WTC11 (cell line): ENCODE data around the gene PLAC8. TPM values are rescaled to one million over a fixed set of nuclear protein-coding genes. Genes with fewer than 3 reads are reported as not detected.

Experiments used
- ATAC-seq: fragments of 200-7000 bp; cut with Tn5 transposase; 2 replicates; pipeline ENCODE4 v1.10.0; 2021; ENCODE audit warnings: mild to moderate bottlenecking, moderate library complexity
- CTCF ChIA-PET: fragments of 300-600 bp; sonication (Branson Sonifier 250); formaldehyde crosslinking; loops from one replicate; lab custom pipeline; 2021; ENCODE audit warnings: antibody characterized with exemption; lab: Charles Lee
- POLR2A ChIA-PET: fragments of 350-600 bp; sonication (Branson Sonifier 250); formaldehyde crosslinking; loops from one replicate; lab custom pipeline; 2021; ENCODE audit warnings: antibody characterized with exemption; lab: Charles Lee
- DNase-seq: peaks from one replicate; pipeline ENCODE4 v3.0.0; 2021; ENCODE audit warnings: low spot score
- H3K27ac Mint-ChIP-seq: 2 replicates; pipeline ENCODE4 v1.8.0; 2021; ENCODE audit warnings: mixed read lengths
- H3K27me3 Mint-ChIP-seq: 2 replicates; pipeline ENCODE4 v1.8.0; 2021; ENCODE audit warnings: low read depth, mild to moderate bottlenecking, moderate library complexity, mixed read lengths
- H3K36me3 Mint-ChIP-seq: 2 replicates; pipeline ENCODE4 v1.8.0; 2021; ENCODE audit warnings: mixed read lengths
- H3K4me1 Mint-ChIP-seq: 2 replicates; pipeline ENCODE4 v1.8.0; 2022; ENCODE audit warnings: mixed read lengths
- H3K4me3 Mint-ChIP-seq: 2 replicates; pipeline ENCODE4 v1.8.0; 2021; ENCODE audit warnings: mild to moderate bottlenecking, moderate library complexity, mixed read lengths
- H3K9me3 Mint-ChIP-seq: 2 replicates; pipeline ENCODE4 v1.8.0; 2021; ENCODE audit warnings: mixed read lengths
- CREB1 ChIP-seq: sonication (generic); formaldehyde crosslinking; IDR thresholded peaks from 2 replicates; pipeline ENCODE4 v1.8.0; 2023; ENCODE audit warnings: mild to moderate bottlenecking, missing genetic modification reagents
- FOXK1 ChIP-seq: sonication (generic); formaldehyde crosslinking; IDR thresholded peaks from 2 replicates; pipeline ENCODE4 v1.8.0; 2022; ENCODE audit warnings: mild to moderate bottlenecking, moderate library complexity, missing genetic modification reagents
- IRF2 ChIP-seq: sonication (generic); formaldehyde crosslinking; IDR thresholded peaks from 2 replicates; pipeline ENCODE4 v1.8.0; 2022; ENCODE audit warnings: low read depth, missing genetic modification reagents, borderline replicate concordance
- JUN ChIP-seq: sonication (generic); formaldehyde crosslinking; IDR thresholded peaks from 2 replicates; pipeline ENCODE4 v1.8.0; 2023; ENCODE audit warnings: mild to moderate bottlenecking, missing genetic modification reagents
- NFYB ChIP-seq: sonication (generic); formaldehyde crosslinking; conservative IDR thresholded peaks from 2 replicates; pipeline ENCODE4 v1.8.0; 2022; ENCODE audit warnings: low read depth, missing genetic modification reagents
- TP53 ChIP-seq: sonication (generic); formaldehyde crosslinking; IDR thresholded peaks from 2 replicates; pipeline ENCODE4 v1.8.1; 2023; ENCODE audit warnings: mild to moderate bottlenecking, missing genetic modification reagents
- ZNF121 ChIP-seq: sonication (generic); formaldehyde crosslinking; IDR thresholded peaks from 2 replicates; pipeline ENCODE4 v1.8.0; 2023; ENCODE audit warnings: missing genetic modification reagents
- ZNF396 ChIP-seq: fragments of 250-450 bp; sonication (Bioruptor Pico); IDR thresholded peaks from 2 replicates; pipeline ENCODE4 v1.8.0; 2021; ENCODE audit warnings: mild to moderate bottlenecking, moderate library complexity, borderline replicate concordance
- ZNF416 ChIP-seq: fragments of 250-450 bp; sonication (Bioruptor Pico); IDR thresholded peaks from 2 replicates; pipeline ENCODE4 v1.9.0; 2021; ENCODE audit warnings: mild to moderate bottlenecking, inconsistent platforms
- total RNA-seq: library from RNA; stranded (reverse); gene quantifications from 3 replicates; pipeline ENCODE4 v1.2.3, GENCODE V29; 2021
- TF ChIP-seq, protein P1 (sequence below): sonication (generic); formaldehyde crosslinking; IDR thresholded peaks from 2 replicates; pipeline ENCODE4 v1.8.1; 2023; ENCODE audit warnings: mild to moderate bottlenecking, moderate library complexity, missing genetic modification reagents
- TF ChIP-seq, protein P2 (sequence below): sonication (generic); formaldehyde crosslinking; IDR thresholded peaks from 2 replicates; pipeline ENCODE4 v1.8.0; 2023; ENCODE audit warnings: missing genetic modification reagents
- TF ChIP-seq, protein P3 (sequence below): sonication (generic); formaldehyde crosslinking; IDR thresholded peaks from 2 replicates; pipeline ENCODE4 v1.8.0; 2022; ENCODE audit warnings: mild to moderate bottlenecking, missing genetic modification reagents
- TF ChIP-seq, protein P4 (sequence below): fragments of 250-450 bp; sonication (Bioruptor Pico); IDR thresholded peaks from 2 replicates; pipeline ENCODE4 v1.9.0; 2021; ENCODE audit warnings: moderate library complexity, mild to moderate bottlenecking, inconsistent platforms, borderline replicate concordance
- TF ChIP-seq, protein P5 (sequence below): fragments of 250-450 bp; sonication (Bioruptor Pico); IDR thresholded peaks from 2 replicates; pipeline ENCODE4 v1.9.0; 2021; ENCODE audit warnings: mild to moderate bottlenecking
- TF ChIP-seq, protein P6 (sequence below): sonication (generic); formaldehyde crosslinking; IDR thresholded peaks from 2 replicates; pipeline ENCODE4 v1.8.0; 2023; ENCODE audit warnings: mild to moderate bottlenecking, missing genetic modification reagents
- TF ChIP-seq, protein P7 (sequence below): fragments of 250-450 bp; sonication (Bioruptor Pico); IDR thresholded peaks from 2 replicates; pipeline ENCODE4 v1.9.0; 2021; ENCODE audit warnings: mild to moderate bottlenecking, borderline replicate concordance

Gene PLAC8
- total RNA-seq, 1 experiment from 2014 or later = 1.6 TPM

DNA sequence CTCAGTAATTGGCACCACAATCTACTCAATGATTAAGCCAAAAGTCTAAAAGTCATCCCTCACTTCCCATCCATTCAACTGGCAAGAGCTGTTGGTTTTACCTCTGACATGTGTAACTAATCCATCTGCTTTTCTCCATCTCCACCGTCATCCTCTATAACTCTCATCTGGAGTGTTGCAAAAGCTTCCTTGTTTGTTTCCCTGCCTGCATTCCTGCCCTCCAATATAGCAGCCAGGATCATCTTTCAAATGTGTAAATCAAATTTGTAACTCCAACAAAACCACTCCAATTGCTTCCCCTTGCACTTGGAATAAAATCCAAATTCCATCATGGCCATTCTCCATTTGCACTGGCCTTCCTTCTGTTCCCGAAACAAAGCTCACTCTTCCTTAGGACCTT, 4.3 kb upstream of the PLAC8 start (continued):
- TF ChIP-seq, protein P1, sequence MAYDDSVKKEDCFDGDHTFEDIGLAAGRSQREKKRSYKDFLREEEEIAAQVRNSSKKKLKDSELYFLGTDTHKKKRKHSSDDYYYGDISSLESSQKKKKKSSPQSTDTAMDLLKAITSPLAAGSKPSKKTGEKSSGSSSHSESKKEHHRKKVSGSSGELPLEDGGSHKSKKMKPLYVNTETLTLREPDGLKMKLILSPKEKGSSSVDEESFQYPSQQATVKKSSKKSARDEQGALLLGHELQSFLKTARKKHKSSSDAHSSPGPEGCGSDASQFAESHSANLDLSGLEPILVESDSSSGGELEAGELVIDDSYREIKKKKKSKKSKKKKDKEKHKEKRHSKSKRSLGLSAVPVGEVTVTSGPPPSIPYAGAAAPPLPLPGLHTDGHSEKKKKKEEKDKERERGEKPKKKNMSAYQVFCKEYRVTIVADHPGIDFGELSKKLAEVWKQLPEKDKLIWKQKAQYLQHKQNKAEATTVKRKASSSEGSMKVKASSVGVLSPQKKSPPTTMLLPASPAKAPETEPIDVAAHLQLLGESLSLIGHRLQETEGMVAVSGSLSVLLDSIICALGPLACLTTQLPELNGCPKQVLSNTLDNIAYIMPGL = no peak
- TF ChIP-seq NFYB (CRISPR knock-in tag) (no peak), JUN (CRISPR knock-in tag) (no peak), IRF2 (no peak)
- TF ChIP-seq, protein P2, sequence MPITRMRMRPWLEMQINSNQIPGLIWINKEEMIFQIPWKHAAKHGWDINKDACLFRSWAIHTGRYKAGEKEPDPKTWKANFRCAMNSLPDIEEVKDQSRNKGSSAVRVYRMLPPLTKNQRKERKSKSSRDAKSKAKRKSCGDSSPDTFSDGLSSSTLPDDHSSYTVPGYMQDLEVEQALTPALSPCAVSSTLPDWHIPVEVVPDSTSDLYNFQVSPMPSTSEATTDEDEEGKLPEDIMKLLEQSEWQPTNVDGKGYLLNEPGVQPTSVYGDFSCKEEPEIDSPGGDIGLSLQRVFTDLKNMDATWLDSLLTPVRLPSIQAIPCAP = no peak
- TF ChIP-seq, protein P3, sequence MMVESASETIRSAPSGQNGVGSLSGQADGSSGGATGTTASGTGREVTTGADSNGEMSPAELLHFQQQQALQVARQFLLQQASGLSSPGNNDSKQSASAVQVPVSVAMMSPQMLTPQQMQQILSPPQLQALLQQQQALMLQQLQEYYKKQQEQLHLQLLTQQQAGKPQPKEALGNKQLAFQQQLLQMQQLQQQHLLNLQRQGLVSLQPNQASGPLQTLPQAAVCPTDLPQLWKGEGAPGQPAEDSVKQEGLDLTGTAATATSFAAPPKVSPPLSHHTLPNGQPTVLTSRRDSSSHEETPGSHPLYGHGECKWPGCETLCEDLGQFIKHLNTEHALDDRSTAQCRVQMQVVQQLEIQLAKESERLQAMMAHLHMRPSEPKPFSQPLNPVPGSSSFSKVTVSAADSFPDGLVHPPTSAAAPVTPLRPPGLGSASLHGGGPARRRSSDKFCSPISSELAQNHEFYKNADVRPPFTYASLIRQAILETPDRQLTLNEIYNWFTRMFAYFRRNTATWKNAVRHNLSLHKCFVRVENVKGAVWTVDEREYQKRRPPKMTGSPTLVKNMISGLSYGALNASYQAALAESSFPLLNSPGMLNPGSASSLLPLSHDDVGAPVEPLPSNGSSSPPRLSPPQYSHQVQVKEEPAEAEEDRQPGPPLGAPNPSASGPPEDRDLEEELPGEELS (CRISPR knock-in tag) = no peak

DNA sequence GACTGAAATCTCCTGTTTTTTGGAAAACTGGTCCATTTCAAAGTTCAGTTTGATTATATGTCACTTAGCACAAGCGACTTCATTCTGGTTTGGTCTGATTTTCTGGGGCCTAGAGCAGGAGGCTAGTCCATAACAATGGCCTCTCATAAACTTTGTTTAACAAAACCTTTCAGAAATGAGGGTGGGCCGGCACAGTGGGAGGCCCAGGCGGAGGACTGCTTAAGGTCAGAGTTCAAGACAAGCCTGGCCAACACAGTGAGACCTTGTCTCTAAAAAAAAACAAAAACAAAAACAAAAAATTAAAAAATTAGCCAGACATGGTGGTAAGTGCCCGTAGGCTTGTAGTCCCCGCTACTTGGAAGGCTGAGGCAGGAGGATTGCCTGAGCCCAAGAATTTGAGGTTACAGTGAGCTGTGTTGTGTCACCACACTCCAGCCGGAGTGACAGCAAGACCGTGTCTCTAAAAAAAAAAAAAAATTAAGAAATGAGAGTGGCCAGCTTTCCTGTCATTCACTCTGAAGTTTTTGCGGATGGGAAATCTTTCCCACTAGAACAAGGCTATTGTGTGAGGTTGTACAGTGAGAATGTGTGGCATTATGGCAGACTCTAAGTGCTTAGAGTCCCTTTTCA, 1.2 kb upstream of the PLAC8 start:
- no peak overlapping the region for H3K4me3 Mint-ChIP-seq
- H3K27me3 Mint-ChIP-seq = no peaks in the 10 kb centered on the region
- DNase-seq (peak; percentile 38), ATAC-seq (peak; percentile 65)
- no peaks in the 10 kb centered on the region for H3K9me3 Mint-ChIP-seq
- no peaks in the 10 kb centered on the region for H3K36me3 Mint-ChIP-seq
- peak overlapping the region; percentile 46; the same call in 1 of the 2 replicates for H3K27ac Mint-ChIP-seq
- peaks cover 37% of the 10 kb centered on the region for H3K4me1 Mint-ChIP-seq
- ChIA-PET POLR2A (no interaction called here), CTCF (no interaction called here)
- TF ChIP-seq, protein P4, sequence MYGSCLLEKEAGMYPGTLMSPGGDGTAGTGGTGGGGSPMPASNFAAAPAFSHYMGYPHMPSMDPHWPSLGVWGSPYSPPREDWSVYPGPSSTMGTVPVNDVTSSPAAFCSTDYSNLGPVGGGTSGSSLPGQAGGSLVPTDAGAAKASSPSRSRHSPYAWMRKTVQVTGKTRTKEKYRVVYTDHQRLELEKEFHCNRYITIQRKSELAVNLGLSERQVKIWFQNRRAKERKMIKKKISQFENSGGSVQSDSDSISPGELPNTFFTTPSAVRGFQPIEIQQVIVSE = no peak
- 0 out of 2 replicates have a peak, but pooled peaks have one; percentile 58 for TF ChIP-seq ZNF121 (CRISPR knock-in tag)

DNA sequence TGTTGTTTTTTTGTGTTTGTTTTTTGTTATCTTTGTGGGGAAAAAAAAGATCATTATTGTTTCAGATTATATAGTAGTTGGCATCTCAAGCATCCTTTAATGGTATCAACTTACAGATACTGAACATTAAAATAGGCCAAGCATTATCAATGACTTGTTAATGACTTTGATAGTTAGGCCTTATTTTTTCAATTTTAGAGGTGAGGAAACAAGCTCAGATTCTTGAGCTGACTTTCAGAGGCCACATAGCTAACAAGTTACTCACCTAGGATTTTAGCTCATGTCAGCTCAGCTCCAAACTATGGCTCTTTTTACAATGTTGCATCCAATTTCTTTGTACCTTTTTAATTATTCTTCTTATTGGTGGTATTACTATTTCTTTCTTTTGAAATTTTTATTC, 471 bp upstream of the PLAC8 start:
- no peaks in the 10 kb centered on the region for H3K27me3 Mint-ChIP-seq
- ChIA-PET CTCF (interaction anchor here (1.4 to 2.1 kb wide), 2 partner anchors 14 to 41 kb away, joined by 3 to 5 read pairs; no protein-coding TSS in a partner anchor), POLR2A (interaction anchor here (0.6 kb wide), 1 partner anchor 72 kb away, joined by 6 read pairs; no protein-coding TSS in a partner anchor)
- TF ChIP-seq, protein P2 = no peak
- no peak for TF ChIP-seq ZNF396
- no peak for TF ChIP-seq JUN (CRISPR knock-in tag)
- TF ChIP-seq CREB1 (CRISPR knock-in tag) = no peak
- TF ChIP-seq, protein P5, sequence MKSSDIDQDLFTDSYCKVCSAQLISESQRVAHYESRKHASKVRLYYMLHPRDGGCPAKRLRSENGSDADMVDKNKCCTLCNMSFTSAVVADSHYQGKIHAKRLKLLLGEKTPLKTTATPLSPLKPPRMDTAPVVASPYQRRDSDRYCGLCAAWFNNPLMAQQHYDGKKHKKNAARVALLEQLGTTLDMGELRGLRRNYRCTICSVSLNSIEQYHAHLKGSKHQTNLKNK (CRISPR knock-in tag) = no peak
- no peak for TF ChIP-seq FOXK1 (CRISPR knock-in tag)
- TF ChIP-seq, protein P6, sequence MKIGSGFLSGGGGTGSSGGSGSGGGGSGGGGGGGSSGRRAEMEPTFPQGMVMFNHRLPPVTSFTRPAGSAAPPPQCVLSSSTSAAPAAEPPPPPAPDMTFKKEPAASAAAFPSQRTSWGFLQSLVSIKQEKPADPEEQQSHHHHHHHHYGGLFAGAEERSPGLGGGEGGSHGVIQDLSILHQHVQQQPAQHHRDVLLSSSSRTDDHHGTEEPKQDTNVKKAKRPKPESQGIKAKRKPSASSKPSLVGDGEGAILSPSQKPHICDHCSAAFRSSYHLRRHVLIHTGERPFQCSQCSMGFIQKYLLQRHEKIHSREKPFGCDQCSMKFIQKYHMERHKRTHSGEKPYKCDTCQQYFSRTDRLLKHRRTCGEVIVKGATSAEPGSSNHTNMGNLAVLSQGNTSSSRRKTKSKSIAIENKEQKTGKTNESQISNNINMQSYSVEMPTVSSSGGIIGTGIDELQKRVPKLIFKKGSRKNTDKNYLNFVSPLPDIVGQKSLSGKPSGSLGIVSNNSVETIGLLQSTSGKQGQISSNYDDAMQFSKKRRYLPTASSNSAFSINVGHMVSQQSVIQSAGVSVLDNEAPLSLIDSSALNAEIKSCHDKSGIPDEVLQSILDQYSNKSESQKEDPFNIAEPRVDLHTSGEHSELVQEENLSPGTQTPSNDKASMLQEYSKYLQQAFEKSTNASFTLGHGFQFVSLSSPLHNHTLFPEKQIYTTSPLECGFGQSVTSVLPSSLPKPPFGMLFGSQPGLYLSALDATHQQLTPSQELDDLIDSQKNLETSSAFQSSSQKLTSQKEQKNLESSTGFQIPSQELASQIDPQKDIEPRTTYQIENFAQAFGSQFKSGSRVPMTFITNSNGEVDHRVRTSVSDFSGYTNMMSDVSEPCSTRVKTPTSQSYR = no peak
- TF ChIP-seq ZNF416 = no peak
- TF ChIP-seq TP53 (CRISPR knock-in tag) = no peak
- TF ChIP-seq, protein P7, sequence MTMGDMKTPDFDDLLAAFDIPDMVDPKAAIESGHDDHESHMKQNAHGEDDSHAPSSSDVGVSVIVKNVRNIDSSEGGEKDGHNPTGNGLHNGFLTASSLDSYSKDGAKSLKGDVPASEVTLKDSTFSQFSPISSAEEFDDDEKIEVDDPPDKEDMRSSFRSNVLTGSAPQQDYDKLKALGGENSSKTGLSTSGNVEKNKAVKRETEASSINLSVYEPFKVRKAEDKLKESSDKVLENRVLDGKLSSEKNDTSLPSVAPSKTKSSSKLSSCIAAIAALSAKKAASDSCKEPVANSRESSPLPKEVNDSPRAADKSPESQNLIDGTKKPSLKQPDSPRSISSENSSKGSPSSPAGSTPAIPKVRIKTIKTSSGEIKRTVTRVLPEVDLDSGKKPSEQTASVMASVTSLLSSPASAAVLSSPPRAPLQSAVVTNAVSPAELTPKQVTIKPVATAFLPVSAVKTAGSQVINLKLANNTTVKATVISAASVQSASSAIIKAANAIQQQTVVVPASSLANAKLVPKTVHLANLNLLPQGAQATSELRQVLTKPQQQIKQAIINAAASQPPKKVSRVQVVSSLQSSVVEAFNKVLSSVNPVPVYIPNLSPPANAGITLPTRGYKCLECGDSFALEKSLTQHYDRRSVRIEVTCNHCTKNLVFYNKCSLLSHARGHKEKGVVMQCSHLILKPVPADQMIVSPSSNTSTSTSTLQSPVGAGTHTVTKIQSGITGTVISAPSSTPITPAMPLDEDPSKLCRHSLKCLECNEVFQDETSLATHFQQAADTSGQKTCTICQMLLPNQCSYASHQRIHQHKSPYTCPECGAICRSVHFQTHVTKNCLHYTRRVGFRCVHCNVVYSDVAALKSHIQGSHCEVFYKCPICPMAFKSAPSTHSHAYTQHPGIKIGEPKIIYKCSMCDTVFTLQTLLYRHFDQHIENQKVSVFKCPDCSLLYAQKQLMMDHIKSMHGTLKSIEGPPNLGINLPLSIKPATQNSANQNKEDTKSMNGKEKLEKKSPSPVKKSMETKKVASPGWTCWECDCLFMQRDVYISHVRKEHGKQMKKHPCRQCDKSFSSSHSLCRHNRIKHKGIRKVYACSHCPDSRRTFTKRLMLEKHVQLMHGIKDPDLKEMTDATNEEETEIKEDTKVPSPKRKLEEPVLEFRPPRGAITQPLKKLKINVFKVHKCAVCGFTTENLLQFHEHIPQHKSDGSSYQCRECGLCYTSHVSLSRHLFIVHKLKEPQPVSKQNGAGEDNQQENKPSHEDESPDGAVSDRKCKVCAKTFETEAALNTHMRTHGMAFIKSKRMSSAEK (CRISPR knock-in tag) = no peak

More for the DNA sequence above, 471 bp upstream of the PLAC8 start:
- Mint-ChIP-seq H3K4me3 (no peak overlapping the region), H3K9me3 (no peaks in the 10 kb centered on the region), H3K36me3 (no peaks in the 10 kb centered on the region), H3K27ac (0 out of 2 replicates have a peak overlapping the region, but pooled peaks have one; percentile 0), H3K4me1 (peaks cover 40% of the 10 kb centered on the region)
- no peak for ATAC-seq
- DNase-seq = no peak
